GM18511 (cell line): ENCODE results near the gene RNF166.
"Not testable (repeated sequence)": the region's sequence is repeated elsewhere in the genome, so short reads cannot be mapped to it uniquely, and the experiment has no call there.

Experiments used
- ATAC-seq: cut with Tn5 transposase; IDR thresholded peaks from one replicate; pipeline ENCODE4 v1.9.1; 2021; ENCODE audit warnings: mild to moderate bottlenecking, moderate library complexity; ENCODE audit not compliant: unreplicated experiment

RNF166 gene

GRCh38 chr16:88678224-88678979, 27.8 kb downstream of the RNF166 start:
- ATAC-seq: no peak

- no peak for ATAC-seq
Observed at GRCh38 chr16:88677721-88678120, 28.5 kb downstream of the RNF166 start.

GRCh38 chr16:88676502-88677242, 29.5 kb downstream of the RNF166 start:
- ATAC-seq: no peak

- no peak for ATAC-seq
Observed at GRCh38 chr16:88673716-88674379, 32.4 kb downstream of the RNF166 start.

- ATAC-seq: no peak
Observed at GRCh38 chr16:88672776-88673175, 33.4 kb downstream of the RNF166 start.

GRCh38 chr16:88671806-88672205, 34.4 kb downstream of the RNF166 start:
- ATAC-seq: no peak

- ATAC-seq: no peak
Observed at GRCh38 chr16:88669980-88670379, 36.2 kb downstream of the RNF166 start.

- not testable (repeated sequence) for ATAC-seq
Observed at GRCh38 chr16:88669493-88669892, 36.7 kb downstream of the RNF166 start.

- ATAC-seq: no peak
Observed at GRCh38 chr16:88667461-88667860, 38.7 kb downstream of the RNF166 start.

GRCh38 chr16:88665570-88665969, 40.6 kb downstream of the RNF166 start:
- no peak for ATAC-seq

GRCh38 chr16:88665148-88665547, 41.1 kb downstream of the RNF166 start:
- no peak for ATAC-seq

- ATAC-seq: peak; percentile 95
Observed at GRCh38 chr16:88662843-88663606, 43.2 kb downstream of the RNF166 start, which contains the start of gene MVD. Gene MVD, minus strand, starts transcription at chr16:88663091. Its CDS starts 11 bp downstream, at chr16:88663080.

- peak; percentile 14 for ATAC-seq
Observed at GRCh38 chr16:88662222-88662842, 43.9 kb downstream of the RNF166 start.

- no peak for ATAC-seq
Observed at GRCh38 chr16:88661468-88661867, 44.7 kb downstream of the RNF166 start.

GRCh38 chr16:88659160-88659559, 47.0 kb downstream of the RNF166 start:
- no peak for ATAC-seq

GRCh38 chr16:88658714-88659113, 47.5 kb downstream of the RNF166 start:
- no peak for ATAC-seq

GRCh38 chr16:88657371-88657770, 48.8 kb downstream of the RNF166 start:
- no peak for ATAC-seq

GRCh38 chr16:88656291-88656980, 49.8 kb downstream of the RNF166 start:
- no peak for ATAC-seq

GRCh38 chr16:88655733-88656281, 50.4 kb downstream of the RNF166 start:
- ATAC-seq: no peak
